GM12878 (cell line): Measurements from ENCODE around the gene HS3ST1. TPM values are rescaled to one million over a fixed set of nuclear protein-coding genes. Genes with fewer than 3 reads are reported as not detected.

Experiments used
- ATAC-seq: fragments of 200-7000 bp; cut with Tn5 transposase; 3 replicates; pipeline ENCODE4 v1.9.1; 2020; ENCODE audit warnings: mild to moderate bottlenecking, moderate library complexity
- BruUV-seq: library from RNA; stranded (reverse); fragments of 400-500 nt; replicated peaks from 2 replicates; lab custom pipeline; 2021; lab: Mats Ljungman, UMichigan
- CTCF ChIA-PET: fragments of 300-600 bp; sonication (Branson Sonifier 250); formaldehyde crosslinking; extraction: SDS; loops from one replicate; lab custom pipeline; 2021; ENCODE audit warnings: inconsistent platforms; lab: Yijun Ruan, JAX
- POLR2A ChIA-PET: fragments of 350-600 bp; formaldehyde crosslinking; extraction: SDS; loops from one replicate; lab custom pipeline; 2021; ENCODE audit warnings: inconsistent platforms; lab: Charles Lee
- RAD21 ChIA-PET: fragments of 300-600 bp; sonication (Branson Sonifier 250); formaldehyde crosslinking; loops from one replicate; lab custom pipeline; 2023; ENCODE audit warnings: antibody characterized with exemption; ENCODE audit not compliant: unreplicated experiment; lab: Charles Lee
- SMC1A ChIA-PET: fragments of 300-600 bp; sonication (Branson Sonifier 250); formaldehyde crosslinking; loops from one replicate; lab custom pipeline; 2023; ENCODE audit not compliant: unreplicated experiment, uncharacterized antibody; lab: Charles Lee
- DNase-seq: peaks from one replicate; pipeline ENCODE4 v3.0.0-alpha.2; 2011; ENCODE audit warnings: low read depth, low spot score
- FAIRE-seq: peaks from 3 replicates; lab custom pipeline; 2011; peaks lifted over from hg19 to GRCh38; lab: Jason Lieb, UNC
- H2AFZ ChIP-seq: 2 replicates; pipeline ENCODE4 v1.6.0; 2011; ENCODE audit warnings: low read depth, low read length, control low read depth; ENCODE audit not compliant: control insufficient read depth
- H3K27ac ChIP-seq: 2 replicates; pipeline ENCODE4 v1.5.1; 2011; ENCODE audit warnings: control low read depth; ENCODE audit not compliant: control insufficient read depth, insufficient read depth
- H3K27me3 ChIP-seq, 2 experiments: replicated peaks in 1 of 2; 2 replicates each; pipeline versions ENCODE4 v1.6.0 to v1.6.1; 2011; ENCODE audit warnings: low read length in 1 of 2; ENCODE audit not compliant: control insufficient read depth in 2 of 2, insufficient read depth in 2 of 2
- H3K36me3 ChIP-seq, 2 experiments: 2 replicates each; pipeline ENCODE4 v1.5.1; 2011; ENCODE audit warnings: low read length in 1 of 2; ENCODE audit not compliant: control insufficient read depth in 2 of 2, insufficient read depth in 2 of 2
- H3K4me1 ChIP-seq: 2 replicates; pipeline ENCODE4 v1.6.1; 2011; ENCODE audit warnings: mild to moderate bottlenecking, low read length, moderate library complexity, mixed read lengths; ENCODE audit not compliant: control insufficient read depth, insufficient read depth
- H3K4me2 ChIP-seq: 2 replicates; pipeline ENCODE4 v1.6.0; 2011; ENCODE audit warnings: control low read depth; ENCODE audit not compliant: control insufficient read depth, insufficient read depth
- H3K4me3 ChIP-seq: fragments of 200-600 bp; sonication (generic); 2 replicates; pipeline ENCODE4 v1.5.1; 2016
- H3K79me2 ChIP-seq: 2 replicates; pipeline ENCODE4 v1.6.0; 2011; ENCODE audit warnings: low read length; ENCODE audit not compliant: control insufficient read depth, insufficient read depth
- H3K9ac ChIP-seq: 2 replicates; pipeline ENCODE4 v1.8.0; 2011; ENCODE audit warnings: low read length, control low read depth, mixed read lengths; ENCODE audit not compliant: control insufficient read depth, insufficient read depth
- H3K9me3 ChIP-seq: replicated peaks from 3 replicates; pipeline ENCODE4 v1.5.1; 2011; ENCODE audit warnings: mild to moderate bottlenecking, low read length; ENCODE audit not compliant: control insufficient read depth, insufficient read depth
- H4K20me1 ChIP-seq: 2 replicates; pipeline ENCODE4 v1.6.0; 2011; ENCODE audit not compliant: control insufficient read depth, insufficient read depth
- BACH1 ChIP-seq: fragments of 450-650 bp; IDR thresholded peaks from 2 replicates; pipeline ENCODE4 v1.6.1; 2017; ENCODE audit warnings: mild to moderate bottlenecking, borderline replicate concordance
- BCL3 ChIP-seq: IDR thresholded peaks from 2 replicates; pipeline ENCODE4 v1.6.1; 2011; ENCODE audit warnings: borderline replicate concordance, low read depth, mild to moderate bottlenecking, moderate library complexity, low read length; ENCODE audit not compliant: insufficient read depth, poor library complexity, severe bottlenecking
- BHLHE40 ChIP-seq, 2 experiments: fragments of 450-650 bp in 1 of 2; IDR thresholded peaks; 2 replicates each; pipeline ENCODE4 v1.6.1; 2011 to 2017; ENCODE audit warnings: low read depth in 2 of 2, borderline replicate concordance in 1 of 2, improper control_type of control experiment in 1 of 2, low read length in 1 of 2, mild to moderate bottlenecking in 1 of 2
- BMI1 ChIP-seq: fragments of 450-650 bp; IDR thresholded peaks from 2 replicates; pipeline ENCODE4 v1.6.1; 2016; ENCODE audit warnings: mild to moderate bottlenecking, moderate library complexity, borderline replicate concordance
- CHD4 ChIP-seq: fragments of 200-600 bp; sonication (generic); IDR thresholded peaks from 2 replicates; pipeline ENCODE4 v1.6.1; 2016; ENCODE audit warnings: mild to moderate bottlenecking
- IRF3 ChIP-seq: fragments of 450-650 bp; IDR thresholded peaks from 2 replicates; pipeline ENCODE4 v1.6.1; 2014; ENCODE audit warnings: mild to moderate bottlenecking
- MTA2 ChIP-seq: fragments of 450-650 bp; IDR thresholded peaks from 2 replicates; pipeline ENCODE4 v1.6.1; 2016; ENCODE audit warnings: low read depth, mild to moderate bottlenecking, moderate library complexity
- NR2C1 ChIP-seq: fragments of 450-650 bp; IDR thresholded peaks from 2 replicates; pipeline ENCODE4 v1.6.1; 2017; ENCODE audit warnings: antibody characterized with exemption, mild to moderate bottlenecking, moderate library complexity
- PBX3 ChIP-seq: IDR thresholded peaks from 2 replicates; pipeline ENCODE4 v1.6.1; 2011; ENCODE audit warnings: mild to moderate bottlenecking, low read depth, low read length, moderate library complexity; ENCODE audit not compliant: insufficient replicate concordance
- PKNOX1 ChIP-seq: fragments of 450-650 bp; IDR thresholded peaks from 2 replicates; pipeline ENCODE4 v1.6.1; 2016; ENCODE audit warnings: mild to moderate bottlenecking
- PML ChIP-seq: IDR thresholded peaks from 2 replicates; pipeline ENCODE4 v1.6.1; 2012; ENCODE audit warnings: low read length, inconsistent platforms
- POU2F2 ChIP-seq: IDR thresholded peaks from 3 replicates; pipeline ENCODE4 v1.6.1; 2011; ENCODE audit warnings: low read depth, mild to moderate bottlenecking, low read length, borderline replicate concordance
- USF1 ChIP-seq: IDR thresholded peaks from 2 replicates; pipeline ENCODE4 v1.6.1; 2011; ENCODE audit warnings: borderline replicate concordance, low read depth, mild to moderate bottlenecking, moderate library complexity, mixed read lengths, low read length; ENCODE audit not compliant: insufficient read depth; ENCODE audit errors: extremely low read length
- WGBS: methylation state at CpG from one replicate; pipeline ENCODE4 v1.1.6; 2016; ENCODE audit warnings: low lambda C conversion rate; ENCODE audit not compliant: insufficient replicate concordance, insufficient coverage; ENCODE audit errors: missing lambda C conversion rate; 5-methylcytosine and 5-hydroxymethylcytosine counted together
- in situ Hi-C: fragments of 300-500 bp; cut with MboI; formaldehyde crosslinking; loops from 9 replicates; pipeline ENCODE4 v1.14.3; 2018; ENCODE audit warnings: mixed read lengths
- intact Hi-C: fragments of 100-400 bp; cut with micrococcal nuclease; formaldehyde crosslinking; loops from one replicate; pipeline ENCODE4 v1.14.2; 2022; ENCODE audit not compliant: unreplicated experiment
- polyA plus RNA-seq, 11 experiments: library from polyadenylated mRNA; depleted of rRNA in 4 of 11; unstranded in 6 of 11; stranded (reverse) in 5 of 11; fragments of >200 nt; fragmentation: Nextera tagmentation in 4 of 11; fragmentation: Illumina TruSeq in 1 of 11; extraction: Ambion mirVana in 4 of 11; extraction: Trizol in 1 of 11; gene quantifications; 1 replicate in 1 of 11; 2 replicates in 10 of 11; pipeline versions ENCODE4 v1.2.1 to v1.2.3, GENCODE V29; 2011 to 2016; ENCODE audit warnings: inconsistent platforms in 2 of 11, missing spikeins in 2 of 11, low read depth in 1 of 11
- total RNA-seq, 4 experiments: library from RNA; depleted of rRNA in 3 of 4; stranded (reverse); fragments of >200 nt in 3 of 4; fragmentation: Illumina TruSeq in 1 of 4; extraction: Trizol in 1 of 4; gene quantifications; 2 replicates each; pipeline versions ENCODE4 v1.2.1 to v1.2.3, GENCODE V29; 2013 to 2021

The HS3ST1 gene
- total and polyA plus RNA-seq, 10 of the 15 experiments (the other 5 are each of a cell fraction or from before 2014, with no cell fraction given) = 0.03 to 0.65 (median 0.13) TPM

- 49% methylated on average over 2 of the region's 2 CpGs for WGBS
- Histone ChIP-seq H3K27me3 (no peaks in the 10 kb centered on the region), H3K9me3 (no peaks in the 10 kb centered on the region), H3K79me2 (no peaks in the 10 kb centered on the region), H3K4me1 (peaks cover 9% of the 10 kb centered on the region; the same call in 1 of the 2 replicates), H2AFZ (no peak overlapping the region), H3K9ac (no peak overlapping the region), H3K4me2 (no peak overlapping the region), H4K20me1 (no peaks in the 10 kb centered on the region), H3K4me3 (no peak overlapping the region), H3K36me3 (no peaks in the 10 kb centered on the region), H3K27ac (no peak overlapping the region)
- RAD21 ChIA-PET = no interaction called here
- CTCF ChIA-PET = no interaction called here
- POLR2A ChIA-PET = no interaction called here
- TF ChIP-seq PBX3 = no peak
- TF ChIP-seq BACH1 = no peak
- no peak for TF ChIP-seq POU2F2
- no peak for TF ChIP-seq BMI1
- TF ChIP-seq IRF3 = no peak
- TF ChIP-seq MTA2 = no peak
- TF ChIP-seq PKNOX1 = no peak
- no peak for TF ChIP-seq PML
- no peak for TF ChIP-seq BCL3
- TF ChIP-seq BHLHE40 (IDR thresholded peaks at IDR 0.05; ENCODE audit: borderline replicate concordance in 1 of 2, low read depth in 2 of 2, low read length in 1 of 2) = no peak
- no peak for TF ChIP-seq USF1
- TF ChIP-seq NR2C1 = no peak
- TF ChIP-seq CHD4 = no peak
- SMC1A ChIA-PET = no interaction called here
- no TSS peak for BruUV-seq
- DNase-seq (no peak), FAIRE-seq (no peak), ATAC-seq (no peak)
- in situ Hi-C loops (no loop called here), intact Hi-C loops (no loop called here)
Measured at GRCh38 chr4:11439836-11440235, 11.1 kb upstream of the HS3ST1 start.
